ENCODE results near the gene VKORC1.

- TF ChIP-seq POLR2A (IDR thresholded peaks at IDR 0.05) = no peak
- TF ChIP-seq POLR2AphosphoS5 (IDR thresholded peaks at IDR 0.05) = no peak
- TF ChIP-seq CTCF (IDR thresholded peaks at IDR 0.05) = no peak
Observed at GRCh38 chr16:31143011-31143693, 48.6 kb upstream of the VKORC1 start.
